GM10266 (cell line): Measurements from ENCODE around the gene XRCC6.
"Not testable (repeated sequence)": the region's sequence is repeated elsewhere in the genome, so short reads cannot be mapped to it uniquely, and the experiment has no call there.

ENCODE experiments used
- DNase-seq: peaks from one replicate; pipeline ENCODE4 v3.0.0; 2012; ENCODE audit errors: extremely low spot score
- CTCF ChIP-seq: IDR thresholded peaks from 2 replicates; pipeline ENCODE4 v1.5.1; 2012; ENCODE audit warnings: mild to moderate bottlenecking, low read depth; ENCODE audit not compliant: control insufficient read depth, insufficient read depth; ENCODE audit errors: missing control alignments

The XRCC6 gene

DNA sequence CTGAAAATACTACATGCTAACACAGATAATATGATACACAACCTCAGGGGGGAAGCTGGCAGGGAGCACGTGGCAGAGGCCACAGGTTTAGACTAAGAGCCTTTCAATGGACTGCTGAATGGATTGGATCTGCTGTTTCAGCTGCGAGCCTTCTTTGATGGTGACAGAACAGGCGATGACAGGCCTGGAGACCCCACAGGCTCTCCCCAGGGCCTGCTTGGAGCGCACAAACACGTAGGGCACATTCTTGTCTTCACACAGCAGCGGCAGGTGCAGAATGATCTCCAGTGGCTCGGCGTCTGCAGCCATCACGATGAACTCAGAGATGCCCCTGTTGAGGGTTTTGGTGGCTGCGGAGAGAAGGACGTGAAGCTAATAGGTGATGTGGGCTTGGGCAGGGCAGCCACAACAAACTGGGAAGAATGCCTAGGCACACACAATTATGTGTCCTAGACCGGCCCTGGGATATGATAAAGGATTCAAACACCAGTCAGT, 53.8 kb downstream of the XRCC6 start:
- no peak for DNase-seq
- TF ChIP-seq CTCF, result no peak

DNA sequence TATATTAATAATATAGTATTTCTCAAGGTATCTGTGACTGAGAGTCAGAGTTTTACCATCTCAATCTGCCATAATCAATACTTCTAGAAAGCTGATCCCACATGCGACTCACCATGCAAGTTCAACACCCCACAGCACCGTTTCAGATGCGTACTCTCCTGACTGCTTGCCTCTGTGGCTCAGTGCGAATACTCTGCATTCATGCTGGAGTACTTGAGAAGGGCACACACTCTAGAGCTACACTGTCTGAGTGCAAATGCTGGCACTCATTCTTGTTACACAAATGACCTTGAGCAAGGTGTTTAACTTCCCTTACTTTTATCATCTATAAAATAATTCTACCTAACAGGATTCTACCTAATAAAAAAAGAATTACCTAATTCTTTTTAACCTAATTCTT, 55.0 kb downstream of the XRCC6 start:
- DNase-seq, result no peak
- TF ChIP-seq CTCF, result no peak

DNA sequence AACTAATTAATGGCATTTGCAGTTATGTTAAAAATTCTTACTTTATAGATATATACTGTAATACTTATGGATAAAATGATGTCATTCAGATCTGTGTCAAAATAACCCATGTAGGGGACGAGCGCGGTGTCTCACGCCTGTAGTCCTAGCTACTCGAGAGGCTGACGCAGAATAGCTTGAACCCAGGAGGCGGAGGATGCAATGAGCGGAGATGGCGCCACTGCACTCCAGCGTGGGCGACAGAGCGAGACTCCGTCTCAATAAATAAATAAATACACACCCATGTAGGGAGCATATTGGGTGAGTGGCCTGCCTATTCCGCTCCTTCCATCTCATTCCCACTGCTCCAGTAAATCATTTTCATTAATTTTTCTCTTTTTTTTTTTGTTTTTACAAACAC, 60.5 kb downstream of the XRCC6 start:
- no peak for DNase-seq
- TF ChIP-seq CTCF, result no peak

GRCh38 chr22:41682033-41682807, 61.1 kb downstream of the XRCC6 start:
- no peak for TF ChIP-seq CTCF
- DNase-seq, result peak; percentile 82

DNA sequence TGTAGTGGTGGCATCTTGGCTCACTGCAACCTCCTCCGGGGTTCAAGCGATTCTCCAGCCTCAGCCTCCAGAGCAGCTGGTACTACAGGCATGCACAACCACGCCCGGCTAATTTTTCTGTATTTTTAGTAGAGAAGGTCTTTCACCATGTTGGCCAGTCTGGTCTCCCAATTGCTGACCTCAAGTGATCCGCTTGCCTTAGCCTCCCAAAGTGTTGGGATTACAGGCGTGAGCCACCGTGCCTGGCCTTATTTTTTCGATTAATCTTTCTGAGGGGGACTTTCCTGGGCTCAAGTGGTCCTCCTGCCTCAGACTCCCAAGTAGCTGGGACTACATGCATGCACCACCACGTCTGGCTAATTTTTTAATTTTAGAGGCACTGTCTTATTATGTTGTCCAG, 62.0 kb downstream of the XRCC6 start:
- no peak for TF ChIP-seq CTCF
- no peak for DNase-seq

GRCh38 chr22:41683616-41684015, 62.5 kb downstream of the XRCC6 start:
- DNase-seq, result no peak
- no peak for TF ChIP-seq CTCF

GRCh38 chr22:41684194-41684593, 63.1 kb downstream of the XRCC6 start:
- DNase-seq, result no peak
- TF ChIP-seq CTCF, result no peak

- DNase-seq, result not testable (repeated sequence)
These were observed 65.8 kb downstream of the XRCC6 start for GRCh38 chr22:41686890-41687289.
